ENCODE measurements around the gene JPH2. TPM values are rescaled to one million over a fixed set of nuclear protein-coding genes. Genes with fewer than 3 reads are reported as not detected.

JPH2 gene
- total and polyA plus RNA-seq, 2 of the 4 experiments (the other 2 are of a cell fraction): 0.44 to 0.54 TPM

GRCh38 chr20:44154521-44155001 lies 32.4 kb downstream of the JPH2 start:
- no peak overlapping the region for H2BK5ac ChIP-seq (ENCODE audit: low read depth, low read length, poor library complexity, severe bottlenecking)
- TF ChIP-seq BHLHE40 (IDR thresholded peaks at IDR 0.05; ENCODE audit: low read depth, low read length) (no peak), USF2 (IDR thresholded peaks at IDR 0.05; ENCODE audit: low read depth, low read length) (no peak), ELK1 (IDR thresholded peaks at IDR 0.05; ENCODE audit: borderline replicate concordance, low read depth, low read length) (no peak), MXI1 (IDR thresholded peaks at IDR 0.05; ENCODE audit: borderline replicate concordance, low read depth, low read length) (no peak), CHD1 (IDR thresholded peaks at IDR 0.05; ENCODE audit: low read depth, low read length) (no peak), MAFK (IDR thresholded peaks at IDR 0.05; ENCODE audit: low read depth, low read length) (no peak), NFE2L2 (IDR thresholded peaks at IDR 0.05; ENCODE audit: low read depth, low read length) (no peak), MAZ (IDR thresholded peaks at IDR 0.05; ENCODE audit: borderline replicate concordance, low read depth, low read length) (no peak), RFX5 (IDR thresholded peaks at IDR 0.05; ENCODE audit: low read depth, low read length) (no peak), FOS (IDR thresholded peaks at IDR 0.05; ENCODE audit: low read depth, low read length) (no peak), RAD21 (IDR thresholded peaks at IDR 0.05; ENCODE audit: low read length) (no peak), POLR2A (IDR thresholded peaks at IDR 0.05; ENCODE audit: low read depth, low read length) (no peak), RCOR1 (IDR thresholded peaks at IDR 0.05; ENCODE audit: insufficient replicate concordance, low read length) (no peak), CTCF (conservative IDR thresholded peaks at IDR 0.05; ENCODE audit: low read depth, low read length) (no peak), SMC3 (IDR thresholded peaks at IDR 0.05; ENCODE audit: low read depth, low read length) (no peak), CEBPB (IDR thresholded peaks at IDR 0.05; ENCODE audit: low read depth, low read length) (no peak)
- no peak overlapping the region for H2AK5ac ChIP-seq (ENCODE audit: low read depth, low read length)
- POLR2A ChIA-PET (ENCODE audit: unreplicated experiment): interaction anchor here (1.0 kb wide), 1 partner anchor 12 kb away, joined by 3 read pairs; no protein-coding TSS in a partner anchor
- no peak overlapping the region; the same call in 1 of the 2 replicates for H3K14ac ChIP-seq (replicated peaks; ENCODE audit: low read depth, low read length)
- no peaks in the 10 kb centered on the region for H3K79me1 ChIP-seq (ENCODE audit: low read depth in 1 of 2, low read length in 2 of 2)
- no peak overlapping the region for H2BK120ac ChIP-seq (ENCODE audit: low read depth, low read length)
- H3K9me3 ChIP-seq (ENCODE audit: control insufficient read depth, insufficient read depth, low read length): no peaks in the 10 kb centered on the region
- H4K8ac ChIP-seq (ENCODE audit: low read depth in 2 of 2, low read length in 2 of 2): peak overlapping the region; percentile 15 to 69; a peak in 3 of 4 replicates
- no TSS peak for BruUV-seq (replicated peaks)
- H2AK9ac ChIP-seq (replicated peaks; ENCODE audit: low read depth, low read length, poor library complexity): no peak overlapping the region
- H4K20me1 ChIP-seq (ENCODE audit: insufficient read depth, low read length): no peaks in the 10 kb centered on the region
- H3K18ac ChIP-seq (ENCODE audit: low read depth, low read length): no peak overlapping the region
- dilution Hi-C loops (cut with HindIII; ENCODE audit: low sequenced_read_pairs, unreplicated experiment): no loop called here
- H3K56ac ChIP-seq (ENCODE audit: extremely low read depth, insufficient read depth, low read length): no peak overlapping the region
- H3K9ac ChIP-seq (ENCODE audit: low read depth, low read length): no peak overlapping the region
- H2BK20ac ChIP-seq (ENCODE audit: low read depth, low read length): no peak overlapping the region
- H4K5ac ChIP-seq (ENCODE audit: low read depth, low read length): no peak overlapping the region
- no CpG with 5 or more reads among the region's 7 CpGs for WGBS, 2 experiments (ENCODE audit: extremely low coverage in 2 of 2, insufficient read length in 1 of 2)
- CTCF ChIA-PET: no interaction called here
- intact Hi-C loops (cut with micrococcal nuclease): no loop called here
- peak overlapping the region; percentile 38 for H2AFZ ChIP-seq (replicated peaks; ENCODE audit: low read length, poor library complexity)
- ATAC-seq (ENCODE audit: low read depth) (0 out of 2 replicates have a peak, but pooled peaks have one; percentile 14), DNase-seq (no peak)
- no peak overlapping the region for H3K4me2 ChIP-seq (ENCODE audit: low read depth, low read length)
- H3K4me1 ChIP-seq (ENCODE audit: control insufficient read depth, insufficient read depth, low read length): peaks cover 2% of the 10 kb centered on the region
- 0 out of 2 replicates have a peak, but pooled peaks cover 8% of the 10 kb centered on the region for H3K9me1 ChIP-seq (ENCODE audit: insufficient read depth, low read length)
- no peak overlapping the region for H3K4me3 ChIP-seq (ENCODE audit: insufficient read depth, low read depth, low read length)
- no peaks in the 10 kb centered on the region for H3K27me3 ChIP-seq (ENCODE audit: control insufficient read depth, insufficient read depth, low read length)
- H4K91ac ChIP-seq (ENCODE audit: insufficient read depth, low read depth, low read length): peak overlapping the region; percentile 45
- H3K23ac ChIP-seq (ENCODE audit: low read depth, low read length): 0 out of 2 replicates have a peak overlapping the region, but pooled peaks have one; percentile 8
- no peak overlapping the region; the same call in 2 of the 3 replicates for H2BK15ac ChIP-seq (ENCODE audit: low read depth, low read length)
- no peak overlapping the region for H3K27ac ChIP-seq (ENCODE audit: insufficient read depth, low read length)
- no peaks in the 10 kb centered on the region for H3K36me3 ChIP-seq (ENCODE audit: control insufficient read depth, insufficient read depth, low read length)
- peak overlapping the region; percentile 30 for H3K4ac ChIP-seq (ENCODE audit: low read depth, low read length)
- in situ Hi-C loops (cut with MboI; ENCODE audit: low sequenced_read_pairs): no loop called here
